GM18909 (cell line): ENCODE results near the gene JAK2.
"Not testable (repeated sequence)": the region's sequence is repeated elsewhere in the genome, so short reads cannot be mapped to it uniquely, and the experiment has no call there.

ENCODE experiments used
- ATAC-seq: cut with Tn5 transposase; IDR thresholded peaks from one replicate; pipeline ENCODE4 v1.9.1; 2021; ENCODE audit warnings: mild to moderate bottlenecking; ENCODE audit not compliant: unreplicated experiment, poor library complexity

JAK2 gene

DNA sequence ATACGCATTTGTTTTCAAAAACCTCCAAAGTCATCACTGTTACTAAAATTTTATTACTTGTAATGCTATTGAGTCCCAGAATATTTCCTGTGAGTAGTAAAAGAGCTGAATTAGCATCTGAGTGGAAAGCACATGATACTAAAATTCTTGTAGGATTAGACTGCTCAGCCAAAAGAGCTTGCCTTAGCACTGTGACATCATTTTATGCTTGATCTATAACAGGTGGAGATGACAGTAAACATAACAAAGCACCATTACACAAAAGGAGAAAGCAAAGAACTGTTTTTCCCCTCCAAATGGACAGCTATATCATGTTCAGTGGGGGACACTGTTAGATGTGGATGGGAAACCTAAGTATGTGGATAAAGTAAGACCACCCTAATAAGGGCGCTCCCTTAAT is 5.8 kb upstream of the JAK2 start:
- ATAC-seq: no peak

DNA sequence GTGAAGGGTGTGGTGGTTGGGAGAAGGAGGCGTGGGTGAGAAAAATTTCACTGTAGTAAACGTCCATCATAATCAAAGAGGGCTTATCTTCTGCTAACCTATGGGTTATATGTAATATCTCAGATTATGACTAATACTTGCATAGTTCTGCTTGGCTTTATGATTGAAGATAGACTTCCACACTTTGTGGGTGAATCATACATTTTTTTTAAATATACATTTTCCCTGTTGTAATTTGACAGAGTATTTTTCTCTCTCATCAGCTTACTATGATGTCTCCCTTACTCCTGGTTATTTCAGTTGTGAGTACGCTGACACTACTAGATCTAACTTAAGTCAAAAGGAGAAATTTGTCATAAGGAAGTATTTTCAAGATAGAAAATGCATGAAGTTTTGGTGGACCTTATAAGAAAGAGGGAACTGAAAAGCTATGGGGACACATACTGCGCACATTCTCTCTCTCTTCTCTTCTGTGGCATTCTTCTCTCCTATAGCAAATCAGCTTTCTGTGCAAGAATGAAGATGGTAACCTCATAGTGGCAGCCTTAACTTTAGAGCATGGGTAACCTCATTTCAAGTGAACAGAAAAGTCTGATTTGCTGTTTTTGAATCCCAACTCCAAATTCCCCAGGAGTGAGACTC is 4.9 kb upstream of the JAK2 start:
- ATAC-seq: no peak

DNA sequence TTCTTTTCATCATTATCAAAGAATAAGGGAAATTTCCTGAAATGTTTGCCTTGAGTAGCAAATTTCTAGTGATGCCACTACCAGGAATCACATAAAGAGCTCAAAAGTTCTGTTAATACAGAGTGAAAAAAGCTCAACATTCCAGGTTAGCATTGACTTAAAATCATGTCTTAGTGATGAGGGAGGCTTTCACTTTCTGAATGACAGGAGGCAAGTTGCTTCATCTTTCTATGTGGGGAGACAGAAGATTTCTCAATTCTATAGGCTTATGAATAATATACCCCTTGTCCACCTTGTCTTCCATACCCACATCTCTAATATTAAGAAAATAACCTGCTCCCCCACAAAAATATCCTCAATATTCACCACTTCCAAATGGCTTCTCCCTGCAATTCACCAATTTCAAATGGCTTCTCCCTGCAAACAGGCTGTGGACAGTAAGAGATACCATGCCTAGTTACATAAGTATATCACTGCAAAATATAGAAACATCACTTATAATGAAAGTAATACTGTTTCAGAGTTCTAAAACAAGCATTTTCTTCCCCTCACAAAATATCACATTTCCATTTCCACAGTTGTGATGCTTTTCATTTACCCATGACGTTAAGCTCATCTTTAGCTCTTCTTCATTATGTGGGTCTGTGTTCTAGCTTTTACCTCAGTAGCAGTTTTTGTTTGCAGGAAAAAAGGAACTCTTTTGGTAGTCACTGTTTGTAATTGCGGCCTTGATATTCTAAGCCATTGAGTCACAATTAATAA is 2.2 kb upstream of the JAK2 start:
- no peak for ATAC-seq

DNA sequence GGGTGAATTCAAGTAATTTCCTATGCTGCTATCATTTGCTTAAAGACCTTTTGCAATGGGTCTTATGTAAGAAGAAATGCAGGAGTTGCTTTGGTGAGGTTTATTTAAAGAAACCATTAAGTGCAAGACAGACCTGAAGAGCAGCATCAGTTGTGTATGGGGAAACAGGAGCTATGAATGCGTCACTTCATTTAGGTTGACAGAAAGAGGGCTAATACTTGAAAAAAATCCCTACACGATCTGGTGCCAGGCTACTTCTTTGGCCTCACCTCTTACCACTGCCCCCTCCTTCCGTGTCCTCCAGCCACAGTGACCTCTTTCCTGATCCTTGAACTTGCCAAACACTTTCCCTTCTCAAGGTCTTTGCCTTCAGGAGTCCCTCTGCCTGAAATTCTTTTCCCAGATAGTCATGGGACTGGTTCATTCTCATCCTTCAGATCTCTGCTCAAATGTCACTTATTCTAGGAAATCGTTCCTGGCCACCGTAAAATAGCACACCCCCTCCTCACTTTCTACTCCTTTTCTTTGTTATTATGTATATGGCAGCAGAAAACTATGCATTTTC is 1.4 kb upstream of the JAK2 start:
- ATAC-seq: no peak

DNA sequence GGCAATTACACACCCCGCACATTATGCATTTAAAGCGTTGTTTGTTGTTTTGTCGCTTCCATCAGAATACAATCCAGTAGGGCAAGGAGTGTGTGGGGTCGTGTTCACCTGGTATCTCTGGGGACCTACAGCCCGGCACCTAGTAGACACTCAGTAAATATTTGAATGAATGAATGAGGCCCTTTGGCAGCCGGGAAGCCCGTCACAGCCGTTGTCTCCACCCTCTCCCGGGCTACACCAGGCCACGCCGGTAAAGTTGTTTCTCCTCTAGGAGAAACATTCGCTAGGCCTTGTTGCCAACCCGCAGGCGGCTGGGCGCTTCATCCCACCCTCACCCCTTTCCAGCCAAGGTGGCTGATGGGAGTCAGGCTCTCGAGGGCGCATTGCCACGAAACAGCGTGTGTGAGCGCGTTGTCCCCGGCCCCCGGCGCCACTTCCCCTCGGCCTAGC is 876 bp upstream of the JAK2 start:
- ATAC-seq: peak; percentile 3

DNA sequence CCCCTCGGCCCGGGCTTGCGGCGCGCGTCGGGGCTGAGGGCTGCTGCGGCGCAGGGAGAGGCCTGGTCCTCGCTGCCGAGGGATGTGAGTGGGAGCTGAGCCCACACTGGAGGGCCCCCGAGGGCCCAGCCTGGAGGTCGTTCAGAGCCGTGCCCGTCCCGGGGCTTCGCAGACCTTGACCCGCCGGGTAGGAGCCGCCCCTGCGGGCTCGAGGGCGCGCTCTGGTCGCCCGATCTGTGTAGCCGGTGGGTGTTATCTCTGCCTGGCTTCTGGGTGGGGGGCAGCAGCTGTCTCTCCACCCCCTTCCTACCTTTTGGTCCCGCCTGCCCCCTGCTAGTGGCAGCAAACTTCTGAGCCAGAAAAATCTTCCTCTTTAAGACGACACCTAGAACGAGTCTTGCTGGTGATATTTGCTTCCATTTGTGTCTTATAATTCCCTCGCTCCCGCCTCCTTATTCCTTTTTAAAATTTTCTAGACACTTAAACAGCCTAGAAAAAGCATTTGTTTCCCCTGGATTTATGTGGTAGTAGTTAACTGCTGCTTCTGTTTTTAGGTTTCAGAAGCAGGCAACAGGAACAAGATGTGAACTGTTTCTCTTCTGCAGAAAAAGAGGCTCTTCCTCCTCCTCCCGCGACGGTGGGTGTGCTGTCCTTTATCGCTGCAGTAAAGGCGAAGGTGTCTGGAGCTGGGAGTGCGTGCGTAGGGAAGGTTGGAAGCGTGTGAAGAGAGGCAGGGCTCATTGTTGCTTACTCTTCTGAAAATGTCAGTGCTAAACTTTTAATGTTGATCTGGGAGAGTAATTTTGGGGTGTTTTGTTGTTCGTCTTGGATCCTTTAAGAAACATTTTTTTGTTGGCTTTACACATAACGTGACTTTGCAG is 554 bp downstream of the JAK2 start:
- ATAC-seq: peak; percentile 30

DNA sequence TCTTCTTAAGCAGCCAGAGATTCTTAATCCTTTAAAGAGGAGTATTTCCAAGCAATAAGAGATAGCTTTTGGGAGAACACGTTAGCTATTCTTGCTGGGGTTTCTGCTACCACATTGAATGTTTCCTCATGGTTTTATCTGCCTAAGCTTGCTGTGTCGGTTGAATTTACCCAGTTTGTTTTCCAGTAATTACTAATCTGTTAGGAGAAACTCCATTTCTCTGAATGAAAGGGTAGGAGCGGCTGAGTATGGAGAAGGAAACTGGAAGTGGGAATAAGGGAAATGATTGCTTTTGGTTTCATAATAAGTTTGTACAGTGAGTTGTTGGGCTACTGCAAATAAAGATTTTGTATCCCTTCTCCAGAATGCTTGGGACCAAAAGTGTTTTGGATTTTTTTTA is 1.2 kb downstream of the JAK2 start:
- no peak for ATAC-seq

DNA sequence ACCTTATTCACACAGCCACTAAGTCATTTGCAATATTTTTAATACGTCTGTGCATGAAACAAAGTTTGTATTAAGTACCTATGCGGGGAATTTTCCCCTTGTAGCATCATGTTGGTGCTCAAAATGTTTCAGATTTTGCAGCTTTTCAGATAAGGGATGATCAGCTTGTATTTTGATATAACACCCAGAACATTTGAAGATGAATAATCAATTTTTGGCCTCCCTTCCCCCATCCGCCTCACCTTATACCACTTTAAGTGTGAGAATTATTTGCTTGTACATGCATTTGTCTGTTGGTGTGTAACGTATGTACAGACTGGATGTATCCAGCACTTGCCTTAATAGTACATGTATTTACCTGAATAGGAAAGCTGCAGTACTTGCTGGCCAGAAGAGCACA is 1.7 kb downstream of the JAK2 start:
- no peak for ATAC-seq

DNA sequence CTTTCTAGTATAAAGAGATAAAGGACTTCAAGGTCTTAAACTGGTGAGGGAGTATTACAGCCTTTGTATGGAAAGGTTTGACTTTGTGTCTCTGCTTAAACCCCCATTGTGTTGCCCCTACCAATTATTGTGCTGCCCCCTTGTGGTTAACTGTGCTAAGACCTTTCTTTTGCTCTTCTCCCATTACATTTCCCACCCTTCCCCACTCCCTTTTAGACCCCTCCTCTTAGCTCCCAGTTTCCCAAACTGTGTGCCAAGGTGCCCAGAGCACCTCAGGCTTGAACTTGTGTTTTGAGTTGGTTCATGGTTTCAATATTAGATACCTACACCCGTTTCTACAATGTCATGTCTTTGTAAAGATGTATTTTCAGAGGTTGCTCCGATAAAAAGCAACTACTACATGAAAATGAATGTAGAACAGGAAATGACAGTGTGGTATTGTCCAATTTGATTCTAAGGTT is 2.9 kb downstream of the JAK2 start:
- no peak for ATAC-seq

DNA sequence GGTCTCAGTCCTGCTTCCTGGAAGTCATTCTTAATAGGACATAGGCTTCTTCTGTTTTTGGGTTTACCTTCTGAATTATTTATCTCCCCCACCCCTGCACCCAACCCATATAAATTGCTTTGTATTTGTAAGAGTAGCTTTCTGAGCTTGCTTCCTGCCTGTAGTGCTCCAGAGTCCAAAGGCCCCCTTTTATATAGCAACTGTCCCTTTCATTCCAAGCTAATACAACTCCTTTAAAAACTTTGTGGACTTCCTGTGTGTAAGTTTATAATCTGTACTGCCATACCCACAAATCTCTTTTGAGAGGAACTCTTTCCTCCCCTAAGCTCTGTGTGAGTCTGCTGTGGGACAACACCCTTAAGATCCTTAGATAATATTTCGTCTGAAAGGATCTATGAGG is 7.8 kb downstream of the JAK2 start:
- ATAC-seq: no peak

DNA sequence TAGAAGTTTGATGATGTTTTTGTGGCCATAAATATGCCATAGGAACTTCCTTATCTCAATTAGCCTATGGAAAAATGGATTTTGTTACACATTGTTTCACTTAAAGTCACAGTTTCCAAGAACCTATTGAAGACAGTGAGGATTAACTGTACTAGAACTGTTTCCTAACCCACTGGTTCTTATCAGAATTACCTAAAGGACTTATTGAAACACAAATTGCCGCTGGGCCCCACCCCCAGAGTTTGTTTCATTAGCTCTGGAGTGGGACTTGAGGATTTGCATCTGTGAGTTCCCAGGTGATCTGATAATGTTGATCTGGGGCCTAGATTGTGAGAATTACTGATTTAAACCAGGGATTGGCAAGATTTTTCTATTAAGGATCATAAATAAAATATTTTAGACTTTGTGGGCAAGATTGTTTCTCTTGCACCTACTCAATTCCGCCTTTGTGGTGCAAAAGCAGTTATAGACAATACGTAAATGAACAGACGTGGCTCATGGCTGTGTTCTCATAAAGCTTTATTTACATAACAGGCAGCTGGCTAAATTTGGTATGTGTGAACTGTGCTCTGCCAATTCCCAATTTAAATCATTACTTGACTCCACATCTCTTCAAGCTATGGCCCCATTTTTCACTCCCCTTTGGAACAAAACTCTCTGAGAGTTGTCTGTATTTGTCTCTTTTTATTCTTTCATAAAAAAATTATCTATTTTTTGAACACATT is 9.3 kb downstream of the JAK2 start:
- ATAC-seq: no peak

DNA sequence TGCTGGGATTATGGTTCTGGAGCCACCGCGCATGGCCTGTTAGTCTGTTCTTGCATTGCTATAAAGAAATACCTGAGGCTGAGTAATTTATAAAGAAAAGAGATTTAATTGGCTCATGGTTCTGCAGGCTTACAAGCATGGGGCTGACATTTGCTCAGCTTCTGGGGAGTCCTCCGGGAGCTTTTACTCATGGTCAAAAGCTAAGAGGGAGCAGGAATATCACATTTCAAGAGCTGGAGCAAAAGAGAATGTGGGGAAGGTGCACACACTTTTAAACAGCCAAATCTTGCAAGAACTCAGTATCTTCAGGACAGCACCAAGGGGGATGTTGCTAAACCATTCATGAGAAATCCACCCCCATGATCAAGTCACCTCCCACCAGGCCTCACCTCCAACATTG is 12.1 kb downstream of the JAK2 start:
- ATAC-seq: no peak

DNA sequence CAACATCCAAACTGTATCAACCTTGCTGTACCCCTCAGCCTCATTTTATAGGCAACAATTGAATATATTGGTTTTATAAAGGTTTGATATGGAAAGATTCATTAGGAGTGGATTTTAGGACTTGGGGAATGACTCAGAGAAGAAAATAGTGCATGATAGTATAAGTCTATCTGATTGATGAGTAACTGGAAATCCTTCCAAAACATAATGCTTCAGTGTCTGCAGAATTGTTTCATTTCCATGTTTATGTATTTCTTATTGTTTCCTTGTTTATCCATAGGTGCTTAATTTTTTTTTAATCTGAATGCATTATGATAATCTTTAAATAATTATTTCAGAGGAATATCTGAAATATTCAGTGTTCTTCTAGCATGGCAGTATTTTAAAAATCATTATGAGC is 12.6 kb downstream of the JAK2 start:
- no peak for ATAC-seq

DNA sequence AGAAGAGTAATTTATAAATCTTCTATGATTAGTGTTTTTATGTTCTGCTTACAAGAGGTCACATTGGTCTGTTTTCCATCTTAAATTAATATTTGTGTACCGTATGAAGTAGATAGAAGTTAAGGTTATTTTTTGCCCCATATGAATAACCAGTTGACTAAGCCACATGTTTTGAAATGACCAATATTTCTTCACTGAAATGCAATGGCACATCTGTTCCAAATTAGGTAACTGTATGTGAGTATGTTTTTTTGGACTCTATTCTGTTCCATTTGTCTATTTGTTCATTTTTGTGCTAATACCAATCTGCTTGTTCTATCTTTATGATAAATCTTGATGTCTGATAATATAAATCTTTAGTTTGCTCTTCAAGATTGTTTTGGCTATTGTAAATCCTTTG is 17.7 kb downstream of the JAK2 start:
- ATAC-seq: no peak

DNA sequence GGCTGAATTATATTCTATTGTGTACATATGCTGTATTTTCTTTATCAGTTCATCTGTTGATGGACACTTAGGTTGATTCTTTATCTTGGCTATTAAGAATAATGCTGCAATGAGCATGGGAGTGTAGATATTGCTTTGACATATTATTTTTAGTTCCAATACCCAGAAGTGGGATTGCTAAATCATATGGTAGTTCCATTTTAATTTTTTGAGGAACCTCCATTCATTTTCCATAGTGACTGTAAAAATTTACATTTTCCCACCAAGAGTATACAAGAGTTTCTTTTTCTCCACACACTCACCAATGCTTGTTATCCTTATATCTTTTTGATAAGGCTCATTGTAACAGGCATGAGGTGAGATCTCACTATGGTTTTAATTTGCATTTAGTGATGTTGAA is 19.4 kb downstream of the JAK2 start:
- no peak for ATAC-seq

DNA sequence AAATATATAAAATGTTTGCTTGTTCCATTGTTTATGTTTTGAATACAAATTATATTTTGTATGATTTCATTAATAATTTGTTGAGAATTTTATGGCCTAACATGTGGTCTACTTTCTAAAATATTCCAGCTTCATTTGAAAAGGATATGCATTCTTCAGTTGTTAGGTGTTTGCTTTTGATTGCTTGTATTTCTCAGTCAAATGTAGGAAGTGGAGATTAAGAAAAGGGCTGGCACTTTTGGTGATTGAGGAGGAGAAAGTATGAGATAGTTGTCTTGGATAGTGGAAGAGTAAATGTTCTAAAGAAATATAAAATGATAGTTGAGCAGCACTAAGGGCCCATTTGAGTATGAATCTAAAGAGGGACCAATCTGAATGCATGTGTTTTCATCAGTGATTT is 23.1 kb downstream of the JAK2 start:
- ATAC-seq: no peak

DNA sequence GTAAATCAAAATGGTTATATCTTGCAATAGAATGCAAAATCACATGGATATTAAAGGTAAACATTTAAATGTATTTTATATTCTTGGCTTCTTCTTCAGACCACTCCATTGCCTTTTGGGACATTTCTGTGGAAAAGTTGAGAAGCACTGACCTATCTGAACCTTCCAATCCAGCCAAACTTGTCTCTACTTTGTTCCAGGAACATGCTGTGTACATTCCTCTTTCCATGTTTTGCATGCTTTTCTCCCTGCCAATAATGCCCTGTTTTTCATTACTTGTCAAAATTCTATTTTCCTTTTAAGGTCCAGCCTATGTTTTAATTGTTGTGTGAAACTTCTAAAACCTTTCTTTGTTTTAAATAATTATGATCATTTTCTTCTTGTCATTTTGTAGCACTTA is 28.3 kb downstream of the JAK2 start:
- no peak for ATAC-seq

DNA sequence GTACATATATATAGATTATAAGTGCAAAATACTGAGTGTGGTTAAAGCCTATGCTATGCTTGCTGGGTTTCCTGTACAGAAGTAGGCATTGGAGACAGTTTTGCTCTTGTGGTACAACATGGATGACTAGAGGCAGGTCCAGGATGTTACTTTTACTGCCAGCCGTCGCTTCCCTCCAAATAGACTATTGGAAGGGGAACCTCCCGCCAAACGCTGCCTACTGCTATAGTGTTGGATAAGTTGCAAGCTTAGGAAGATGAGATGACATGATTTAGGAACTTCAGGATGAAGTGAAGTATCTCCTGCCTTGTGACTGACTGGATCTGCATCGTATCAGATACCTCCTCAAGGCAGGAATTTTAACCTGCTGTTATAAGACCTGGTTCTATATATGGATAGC is 30.9 kb downstream of the JAK2 start:
- no peak for ATAC-seq

DNA sequence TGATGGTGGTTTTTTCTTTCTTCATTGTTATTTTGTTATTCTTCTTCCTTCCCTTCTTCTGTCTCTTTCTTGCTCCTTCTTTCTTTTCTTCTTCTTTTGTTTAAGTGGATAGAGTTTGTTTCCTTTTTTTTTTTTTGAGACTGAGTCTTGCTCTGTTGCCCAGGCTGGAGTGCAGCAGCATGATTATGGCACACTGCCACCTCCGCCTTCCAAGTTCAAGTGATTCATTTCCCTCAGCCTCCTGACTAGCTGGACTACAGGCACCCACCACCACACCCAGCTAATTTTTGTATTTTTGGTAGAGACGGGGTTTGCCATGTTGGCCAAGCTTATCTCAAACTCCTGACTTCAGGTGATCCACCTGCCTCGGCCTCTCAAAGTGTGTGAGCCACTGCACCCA is 40.3 kb downstream of the JAK2 start:
- ATAC-seq: no peak

DNA sequence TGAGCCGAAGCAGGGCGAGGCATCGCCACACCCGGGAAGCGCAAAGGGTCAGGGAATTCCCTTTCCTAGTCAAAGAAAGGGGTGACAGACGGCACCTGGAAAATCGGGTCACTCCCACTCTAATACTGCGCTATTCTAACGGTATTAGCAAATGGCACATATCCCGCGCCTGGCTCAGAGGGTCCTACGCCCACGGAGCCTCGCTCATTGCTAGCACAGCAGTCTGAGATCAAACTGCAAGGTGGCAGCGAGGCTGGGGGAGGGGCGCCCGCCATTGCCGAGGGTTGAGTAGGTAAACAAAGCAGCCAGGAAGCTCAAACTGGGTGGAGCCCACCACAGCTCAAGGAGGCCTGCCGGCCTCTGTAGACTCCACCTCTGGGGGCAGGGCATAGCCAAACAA is 46.9 kb downstream of the JAK2 start:
- ATAC-seq: not testable (repeated sequence)
